IMR-90 (cell line): ENCODE data around the gene TATDN2. TPM values are rescaled to one million over a fixed set of nuclear protein-coding genes. Genes with fewer than 3 reads are reported as not detected.

Experiments
- ATAC-seq: fragments of 200-7000 bp; cut with Tn5 transposase; 2 replicates; pipeline ENCODE4 v1.9.1; 2020; ENCODE audit warnings: low read depth, mild to moderate bottlenecking, moderate library complexity
- BruUV-seq: library from RNA; stranded (reverse); fragments of 400-500 nt; replicated peaks from 2 replicates; lab custom pipeline; 2021; lab: Mats Ljungman, UMichigan
- CTCF ChIA-PET: fragments of 300-600 bp; formaldehyde crosslinking; extraction: SDS; loops from one replicate; lab custom pipeline; 2021; ENCODE audit warnings: antibody characterized with exemption; lab: Yijun Ruan, JAX
- POLR2A ChIA-PET: fragments of 300-600 bp; sonication (Branson Sonifier 250); formaldehyde crosslinking; loops from one replicate; lab custom pipeline; 2022; ENCODE audit warnings: antibody characterized with exemption; ENCODE audit not compliant: unreplicated experiment; lab: Charles Lee
- DNase-seq: peaks from one replicate; pipeline ENCODE4 v3.0.0; 2013
- H2AFZ ChIP-seq: replicated peaks from 2 replicates; pipeline ENCODE3; 2013; ENCODE audit warnings: low read length, mild to moderate bottlenecking; ENCODE audit not compliant: poor library complexity
- H2AK5ac ChIP-seq: 2 replicates; pipeline ENCODE4 v1.6.1; 2013; ENCODE audit warnings: low read depth, low read length, inconsistent platforms
- H2AK9ac ChIP-seq: replicated peaks from 2 replicates; pipeline ENCODE3; 2013; ENCODE audit warnings: mild to moderate bottlenecking, low read depth, low read length, moderate library complexity; ENCODE audit not compliant: poor library complexity
- H2BK120ac ChIP-seq: 2 replicates; pipeline ENCODE4 v1.6.1; 2013; ENCODE audit warnings: low read depth, low read length, inconsistent platforms
- H2BK15ac ChIP-seq: 3 replicates; pipeline ENCODE4 v1.6.1; 2013; ENCODE audit warnings: low read depth, low read length, inconsistent platforms
- H2BK20ac ChIP-seq: 2 replicates; pipeline ENCODE4 v1.6.1; 2013; ENCODE audit warnings: low read depth, mild to moderate bottlenecking, inconsistent platforms, low read length, moderate library complexity
- H2BK5ac ChIP-seq: 2 replicates; pipeline ENCODE4 v1.6.1; 2013; ENCODE audit warnings: mild to moderate bottlenecking, low read depth, low read length, inconsistent platforms; ENCODE audit not compliant: poor library complexity, severe bottlenecking
- H3K14ac ChIP-seq: replicated peaks from 2 replicates; pipeline ENCODE4 v1.6.1; 2013; ENCODE audit warnings: low read depth, low read length, inconsistent platforms
- H3K18ac ChIP-seq: 2 replicates; pipeline ENCODE4 v1.6.1; 2013; ENCODE audit warnings: low read depth, low read length, control low read depth
- H3K23ac ChIP-seq: 2 replicates; pipeline ENCODE4 v1.6.1; 2013; ENCODE audit warnings: low read depth, low read length, inconsistent platforms
- H3K27ac ChIP-seq: 2 replicates; pipeline ENCODE4 v1.5.1; 2013; ENCODE audit warnings: mild to moderate bottlenecking, control low read depth, low read length; ENCODE audit not compliant: insufficient read depth
- H3K27me3 ChIP-seq: 2 replicates; pipeline ENCODE4 v1.6.1; 2013; ENCODE audit warnings: low read length; ENCODE audit not compliant: control insufficient read depth, insufficient read depth
- H3K36me3 ChIP-seq: 2 replicates; pipeline ENCODE4 v1.6.1; 2013; ENCODE audit warnings: low read length, mixed read lengths; ENCODE audit not compliant: control insufficient read depth, insufficient read depth
- H3K4ac ChIP-seq: 2 replicates; pipeline ENCODE4 v1.6.1; 2013; ENCODE audit warnings: low read depth, low read length, inconsistent platforms
- H3K4me1 ChIP-seq: 2 replicates; pipeline ENCODE4 v1.6.1; 2013; ENCODE audit warnings: low read length, mixed read lengths; ENCODE audit not compliant: control insufficient read depth, insufficient read depth
- H3K4me2 ChIP-seq: 2 replicates; pipeline ENCODE4 v1.6.1; 2013; ENCODE audit warnings: low read depth, mild to moderate bottlenecking, control low read depth, low read length, moderate library complexity
- H3K4me3 ChIP-seq: 2 replicates; pipeline ENCODE4 v1.5.1; 2013; ENCODE audit warnings: low read depth, mild to moderate bottlenecking, control low read depth, low read length, moderate library complexity; ENCODE audit not compliant: insufficient read depth
- H3K56ac ChIP-seq: 2 replicates; pipeline ENCODE4 v1.6.1; 2013; ENCODE audit warnings: low read length, inconsistent platforms; ENCODE audit not compliant: insufficient read depth; ENCODE audit errors: extremely low read depth
- H3K79me1 ChIP-seq, 2 experiments: 2 replicates each; pipeline ENCODE4 v1.6.1; 2013; ENCODE audit warnings: low read length in 2 of 2, inconsistent platforms in 1 of 2, low read depth in 1 of 2
- H3K9ac ChIP-seq: 2 replicates; pipeline ENCODE4 v1.6.1; 2013; ENCODE audit warnings: low read depth, low read length, control low read depth
- H3K9me1 ChIP-seq: 2 replicates; pipeline ENCODE4 v1.6.1; 2013; ENCODE audit warnings: low read length, inconsistent platforms; ENCODE audit not compliant: insufficient read depth
- H3K9me3 ChIP-seq: 2 replicates; pipeline ENCODE4 v1.6.1; 2013; ENCODE audit warnings: low read length; ENCODE audit not compliant: control insufficient read depth, insufficient read depth
- H4K20me1 ChIP-seq: 2 replicates; pipeline ENCODE4 v1.6.1; 2013; ENCODE audit warnings: low read length, inconsistent platforms; ENCODE audit not compliant: insufficient read depth
- H4K5ac ChIP-seq: 2 replicates; pipeline ENCODE4 v1.6.1; 2013; ENCODE audit warnings: mild to moderate bottlenecking, low read depth, low read length, control low read depth
- H4K8ac ChIP-seq, 2 experiments: 2 replicates each; pipeline ENCODE4 v1.6.1; 2013; ENCODE audit warnings: low read depth in 2 of 2, low read length in 2 of 2, control low read depth in 1 of 2, inconsistent platforms in 1 of 2
- H4K91ac ChIP-seq: 2 replicates; pipeline ENCODE4 v1.6.1; 2013; ENCODE audit warnings: low read depth, low read length, inconsistent platforms; ENCODE audit not compliant: insufficient read depth
- BHLHE40 ChIP-seq: fragments of 150-350 bp; IDR thresholded peaks from 2 replicates; pipeline ENCODE4 v1.6.1; 2016; ENCODE audit warnings: mild to moderate bottlenecking, low read depth, low read length
- CEBPB ChIP-seq: IDR thresholded peaks from 2 replicates; pipeline ENCODE4 v1.6.1; 2012; ENCODE audit warnings: low read depth, low read length, improper control_type of control experiment
- CHD1 ChIP-seq: IDR thresholded peaks from 2 replicates; pipeline ENCODE4 v1.6.1; 2012; ENCODE audit warnings: low read depth, low read length, improper control_type of control experiment
- CTCF ChIP-seq: conservative IDR thresholded peaks from 2 replicates; pipeline ENCODE4 v1.5.1; 2012; ENCODE audit warnings: mild to moderate bottlenecking, low read depth, low read length, improper control_type of control experiment
- FOS ChIP-seq: fragments of 150-350 bp; IDR thresholded peaks from 2 replicates; pipeline ENCODE4 v1.6.1; 2016; ENCODE audit warnings: low read depth, low read length
- MAFK ChIP-seq: IDR thresholded peaks from 2 replicates; pipeline ENCODE4 v1.6.1; 2012; ENCODE audit warnings: low read depth, low read length, improper control_type of control experiment
- MAZ ChIP-seq: IDR thresholded peaks from 2 replicates; pipeline ENCODE4 v1.6.1; 2012; ENCODE audit warnings: low read depth, mild to moderate bottlenecking, low read length, improper control_type of control experiment, moderate library complexity, borderline replicate concordance
- MXI1 ChIP-seq: IDR thresholded peaks from 2 replicates; pipeline ENCODE4 v1.6.1; 2012; ENCODE audit warnings: low read depth, mild to moderate bottlenecking, low read length, moderate library complexity, borderline replicate concordance
- POLR2A ChIP-seq: IDR thresholded peaks from 2 replicates; pipeline ENCODE4 v1.6.1; 2012; ENCODE audit warnings: mild to moderate bottlenecking, low read depth, low read length
- RAD21 ChIP-seq: IDR thresholded peaks from 2 replicates; pipeline ENCODE4 v1.6.1; 2012; ENCODE audit warnings: low read length, improper control_type of control experiment
- RCOR1 ChIP-seq: IDR thresholded peaks from 2 replicates; pipeline ENCODE4 v1.6.1; 2012; ENCODE audit warnings: mild to moderate bottlenecking, low read length, improper control_type of control experiment; ENCODE audit not compliant: insufficient replicate concordance
- RFX5 ChIP-seq: IDR thresholded peaks from 2 replicates; pipeline ENCODE4 v1.8.0; 2012; ENCODE audit warnings: low read depth, mild to moderate bottlenecking, low read length, moderate library complexity
- SMC3 ChIP-seq: fragments of 150-350 bp; IDR thresholded peaks from 2 replicates; pipeline ENCODE4 v1.6.1; 2016; ENCODE audit warnings: low read depth, mild to moderate bottlenecking, antibody characterized with exemption, low read length, moderate library complexity
- USF2 ChIP-seq: fragments of 150-350 bp; IDR thresholded peaks from 2 replicates; pipeline ENCODE4 v1.6.1; 2017; ENCODE audit warnings: mild to moderate bottlenecking, antibody characterized with exemption, low read length, low read depth
- WGBS, 2 experiments: methylation state at CpG; one replicate each; pipeline versions ENCODE4 v1.1.5 to v1.1.7; 2013; ENCODE audit warnings: missing lambda C conversion rate in 2 of 2; ENCODE audit not compliant: insufficient read length in 1 of 2; ENCODE audit errors: extremely low coverage in 2 of 2; 5-methylcytosine and 5-hydroxymethylcytosine counted together
- dilution Hi-C: fragments of 300-500 bp; cut with HindIII; formaldehyde crosslinking; loops from one replicate; pipeline ENCODE4 v1.14.3; 2018; ENCODE audit warnings: low sequenced_read_pairs; ENCODE audit not compliant: unreplicated experiment
- in situ Hi-C: fragments of 300-500 bp; cut with MboI; formaldehyde crosslinking; loops from 3 replicates; pipeline ENCODE4 v1.14.3; 2019; ENCODE audit warnings: low sequenced_read_pairs, inconsistent platforms, mixed read lengths
- intact Hi-C: fragments of 100-400 bp; cut with micrococcal nuclease; formaldehyde crosslinking; loops from 2 replicates; pipeline ENCODE4 v1.10.0; 2022
- polyA plus RNA-seq, 3 experiments: library from polyadenylated mRNA; depleted of rRNA; stranded (reverse); fragments of >200 nt; gene quantifications; 2 replicates each; pipeline ENCODE4 v1.2.3, GENCODE V29; 2012; ENCODE audit warnings: low replicate concordance in 1 of 3
- total RNA-seq: library from RNA; depleted of rRNA; stranded (reverse); fragments of >200 nt; gene quantifications from 2 replicates; pipeline ENCODE4 v1.2.3, GENCODE V29; 2012

The TATDN2 gene
- total and polyA plus RNA-seq, 2 of the 4 experiments (the other 2 are of a cell fraction) = 9.0 to 18.8 TPM

GRCh38 chr3:10309736-10310135 lies 61.5 kb downstream of the TATDN2 start:
- no TSS peak for BruUV-seq
- H3K4me3 ChIP-seq = no peak overlapping the region
- in situ Hi-C loops = no loop called here
- H4K91ac ChIP-seq = no peak overlapping the region
- H3K23ac ChIP-seq = no peak overlapping the region
- H3K27ac ChIP-seq = no peak overlapping the region
- ATAC-seq (no peak), DNase-seq (peak; percentile 15)
- H3K56ac ChIP-seq = no peak overlapping the region
- intact Hi-C loops = no loop called here
- 75% methylated on average over 2 of the region's 4 CpGs; no CpG with 5 or more reads in 1 of the 2 experiments for WGBS, 2 experiments
- no peaks in the 10 kb centered on the region for H3K9me3 ChIP-seq
- no peaks in the 10 kb centered on the region for H3K27me3 ChIP-seq
- H4K20me1 ChIP-seq = peaks cover 46% of the 10 kb centered on the region
- H3K4me2 ChIP-seq = no peak overlapping the region
- no peak overlapping the region for H2BK20ac ChIP-seq
- peaks cover 71% of the 10 kb centered on the region for H3K36me3 ChIP-seq
- ChIA-PET CTCF (no interaction called here), POLR2A (no interaction called here)
- no peak overlapping the region for H2AFZ ChIP-seq
- H3K9ac ChIP-seq = no peak overlapping the region
- peaks cover 17% of the 10 kb centered on the region for H3K9me1 ChIP-seq
- no peak overlapping the region for H2BK5ac ChIP-seq
- H2BK120ac ChIP-seq = no peak overlapping the region
- H4K8ac ChIP-seq = no peak overlapping the region
- no peak overlapping the region for H2AK5ac ChIP-seq
- dilution Hi-C loops = no loop called here
- no peak overlapping the region for H2AK9ac ChIP-seq
- H3K14ac ChIP-seq = no peak overlapping the region
- H3K18ac ChIP-seq = no peak overlapping the region
- H2BK15ac ChIP-seq = no peak overlapping the region
- no peak overlapping the region for H3K4ac ChIP-seq
- peaks cover 13% of the 10 kb centered on the region for H3K4me1 ChIP-seq
- peaks cover 15 to 75% of the 10 kb centered on the region in 2 experiments for H3K79me1 ChIP-seq
- no peak overlapping the region for H4K5ac ChIP-seq
- no peak for TF ChIP-seq MAZ
- TF ChIP-seq MXI1 = no peak
- no peak for TF ChIP-seq CTCF
- no peak for TF ChIP-seq RAD21
- no peak for TF ChIP-seq CHD1
- TF ChIP-seq USF2 = no peak
- TF ChIP-seq POLR2A = no peak
- TF ChIP-seq RCOR1 = no peak
- no peak for TF ChIP-seq FOS
- TF ChIP-seq RFX5 = no peak
- no peak for TF ChIP-seq MAFK
- TF ChIP-seq SMC3 = no peak
- TF ChIP-seq CEBPB = no peak
- TF ChIP-seq BHLHE40 = no peak
